CD8-positive, alpha-beta memory T cell (primary cell): ENCODE data around the gene RBM17. TPM values are rescaled to one million over a fixed set of nuclear protein-coding genes. Genes with fewer than 3 reads are reported as not detected.

Source experiments
- CTCF ChIA-PET: fragments of 350-600 bp; sonication (Branson Sonifier 250); formaldehyde crosslinking; loops from one replicate; lab custom pipeline; 2021; ENCODE audit warnings: antibody characterized with exemption; lab: Charles Lee
- POLR2A ChIA-PET: fragments of 350-600 bp; sonication (Branson Sonifier 250); formaldehyde crosslinking; loops from one replicate; lab custom pipeline; 2021; ENCODE audit warnings: antibody characterized with exemption; lab: Charles Lee
- DNase-seq, 5 donors: peaks; one replicate each; pipeline versions ENCODE4 v3.0.0 to v3.0.0-alpha.2; 2020 to 2022; ENCODE audit warnings: mixed read lengths in 1 of 5
- H3K27ac ChIP-seq: one replicate; pipeline ENCODE4 v1.7.0; 2013; ENCODE audit warnings: low read depth, mild to moderate bottlenecking, low read length, moderate library complexity
- H3K27me3 ChIP-seq: 2 replicates; pipeline ENCODE4 v1.7.0; 2013; ENCODE audit warnings: low read length, mild to moderate bottlenecking; ENCODE audit not compliant: insufficient read depth, poor library complexity, severe bottlenecking
- H3K36me3 ChIP-seq: 2 replicates; pipeline ENCODE4 v1.7.0; 2013; ENCODE audit warnings: mild to moderate bottlenecking, low read length, moderate library complexity; ENCODE audit not compliant: insufficient read depth
- H3K4me1 ChIP-seq: 2 replicates; pipeline ENCODE4 v1.7.0; 2013; ENCODE audit warnings: mild to moderate bottlenecking, low read length, moderate library complexity; ENCODE audit not compliant: insufficient read depth
- H3K4me3 ChIP-seq: 2 replicates; pipeline ENCODE4 v1.7.0; 2013; ENCODE audit warnings: mild to moderate bottlenecking, low read length
- H3K9me3 ChIP-seq: 2 replicates; pipeline ENCODE4 v1.7.0; 2013; ENCODE audit warnings: mild to moderate bottlenecking, low read length
- H3K27ac Mint-ChIP-seq, 8 donors: one replicate each; pipeline ENCODE4 v1.8.0; 2020 to 2021; ENCODE audit warnings: mixed read lengths in 8 of 8, mild to moderate bottlenecking in 6 of 8, inconsistent platforms in 3 of 8, moderate library complexity in 3 of 8
- H3K27me3 Mint-ChIP-seq, 2 donors: one replicate each; pipeline ENCODE4 v1.8.0; 2020 to 2021; ENCODE audit warnings: mixed read lengths in 2 of 2, mild to moderate bottlenecking in 1 of 2, moderate library complexity in 1 of 2
- H3K36me3 Mint-ChIP-seq, 3 donors: one replicate each; pipeline ENCODE4 v1.8.0; 2020 to 2021; ENCODE audit warnings: mixed read lengths in 3 of 3, inconsistent platforms in 1 of 3, mild to moderate bottlenecking in 1 of 3
- H3K4me1 Mint-ChIP-seq, 3 donors: one replicate each; pipeline ENCODE4 v1.8.0; 2020 to 2021; ENCODE audit warnings: mixed read lengths in 3 of 3, inconsistent platforms in 1 of 3, mild to moderate bottlenecking in 1 of 3
- H3K4me3 Mint-ChIP-seq, 7 donors: one replicate each; pipeline ENCODE4 v1.8.0; 2020 to 2021; ENCODE audit warnings: mixed read lengths in 7 of 7, mild to moderate bottlenecking in 6 of 7, moderate library complexity in 4 of 7, inconsistent platforms in 2 of 7
- H3K9me3 Mint-ChIP-seq, 5 donors: one replicate each; pipeline ENCODE4 v1.8.0; 2020 to 2022; ENCODE audit warnings: mixed read lengths in 5 of 5, mild to moderate bottlenecking in 3 of 5, moderate library complexity in 2 of 5, inconsistent platforms in 1 of 5
- polyA plus RNA-seq: library from polyadenylated mRNA; unstranded; fragments of 300-500 nt; fragmentation: Illumina TruSeq; gene quantifications from one replicate; pipeline ENCODE4 v1.2.3, GENCODE V29; 2021
- total RNA-seq, 2 experiments: library from RNA; stranded (reverse); gene quantifications; one replicate each; pipeline ENCODE4 v1.2.3, GENCODE V29; 2021

The RBM17 gene
- total and polyA plus RNA-seq, 3 experiments from 2014 or later, result 91.8 to 282 (median 269) TPM

GRCh38 chr10:6072215-6072934 lies 16.5 kb upstream of the RBM17 start:
- Mint-ChIP-seq H3K27ac (peak overlapping the region in 4 of 8 donors; percentile 15 to 72 (median 43)), H3K9me3 (peaks cover 0 to 2% (median 0%) of the 10 kb centered on the region in 5 donors), H3K4me3 (peak overlapping the region in 6 of 7 donors; percentile 49 to 84 (median 56)), H3K4me1 (peaks cover 27 to 62% (median 57%) of the 10 kb centered on the region in 3 donors), H3K36me3 (no peaks in the 10 kb centered on the region), H3K27me3 (peaks cover 7 to 15% of the 10 kb centered on the region in 2 donors)
- DNase-seq, result no peak
- ChIA-PET CTCF (interaction anchor here (1.3 to 4.4 kb wide), 4 partner anchors 14 to 58 kb away, joined by 3 to 23 read pairs (median 9); no protein-coding TSS in a partner anchor), POLR2A (no interaction called here)
- Histone ChIP-seq H3K9me3 (no peaks in the 10 kb centered on the region), H3K27me3 (peaks cover 4% of the 10 kb centered on the region), H3K4me3 (no peak overlapping the region), H3K27ac (no peak overlapping the region), H3K36me3 (no peaks in the 10 kb centered on the region), H3K4me1 (peaks cover 57% of the 10 kb centered on the region)

DNA sequence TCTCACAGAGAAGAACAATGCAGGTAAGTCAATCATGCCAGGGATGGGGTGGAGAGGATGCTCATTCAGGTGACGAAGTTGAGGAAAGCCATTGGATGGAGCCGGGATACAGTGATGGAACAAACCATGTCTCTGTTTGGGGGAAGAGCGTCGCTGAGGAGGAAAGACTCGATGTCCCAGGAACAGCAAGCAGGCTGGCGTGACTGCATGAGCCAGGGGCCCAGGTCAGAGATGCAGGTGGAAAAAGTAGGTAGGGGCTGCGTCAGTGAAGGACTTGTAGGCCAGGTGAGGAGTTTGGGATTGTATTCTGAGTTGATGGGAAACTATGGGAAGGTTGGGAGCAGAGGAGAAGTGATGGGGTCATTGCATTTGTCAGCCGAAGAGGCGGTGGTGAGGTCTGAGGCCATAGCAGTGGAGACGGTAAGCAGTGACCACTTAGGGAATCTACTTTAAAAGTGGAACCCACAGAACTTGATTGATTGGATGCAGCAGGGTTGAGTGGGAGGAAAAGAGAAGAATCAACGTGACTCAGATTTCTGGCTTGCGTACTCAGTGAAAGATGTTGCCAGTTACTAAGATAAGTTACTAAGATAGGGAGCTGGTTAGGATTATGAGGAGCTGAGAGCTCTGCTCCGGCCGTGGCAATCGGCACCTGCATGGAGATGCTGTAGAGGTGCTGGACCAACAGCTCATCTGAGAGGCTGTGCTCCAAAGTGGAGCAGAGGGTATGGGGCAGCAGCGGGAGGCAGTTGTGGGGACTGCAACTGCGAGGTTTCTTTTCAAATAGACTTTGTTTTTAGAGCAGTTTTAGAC lies 14.1 kb upstream of the RBM17 start:
- POLR2A ChIA-PET, result no interaction called here
- H3K27ac Mint-ChIP-seq, result peak overlapping the region in 1 of 8 donors; percentile 30
- no peak overlapping the region for H3K27ac ChIP-seq
- H3K9me3 Mint-ChIP-seq, result peaks cover 0 to 2% (median 0%) of the 10 kb centered on the region in 5 donors
- no peaks in the 10 kb centered on the region for H3K9me3 ChIP-seq
- no peaks in the 10 kb centered on the region for H3K36me3 ChIP-seq
- peak overlapping the region in 3 of 7 donors; percentile 15 to 45 (median 21) for H3K4me3 Mint-ChIP-seq
- CTCF ChIA-PET, result interaction anchor here (1.1 to 4.4 kb wide), 3 partner anchors 12 to 24 kb away, joined by 3 to 23 read pairs (median 7); partner anchors contain the start of gene IL2RA
- no peak overlapping the region for H3K4me3 ChIP-seq
- H3K4me1 Mint-ChIP-seq, result peaks cover 15 to 40% (median 36%) of the 10 kb centered on the region in 3 donors
- peaks cover 5 to 15% of the 10 kb centered on the region in 2 donors for H3K27me3 Mint-ChIP-seq
- H3K36me3 Mint-ChIP-seq, result no peaks in the 10 kb centered on the region
- peaks cover 34% of the 10 kb centered on the region for H3K4me1 ChIP-seq
- no peak for DNase-seq
- H3K27me3 ChIP-seq, result peaks cover 4% of the 10 kb centered on the region

DNA sequence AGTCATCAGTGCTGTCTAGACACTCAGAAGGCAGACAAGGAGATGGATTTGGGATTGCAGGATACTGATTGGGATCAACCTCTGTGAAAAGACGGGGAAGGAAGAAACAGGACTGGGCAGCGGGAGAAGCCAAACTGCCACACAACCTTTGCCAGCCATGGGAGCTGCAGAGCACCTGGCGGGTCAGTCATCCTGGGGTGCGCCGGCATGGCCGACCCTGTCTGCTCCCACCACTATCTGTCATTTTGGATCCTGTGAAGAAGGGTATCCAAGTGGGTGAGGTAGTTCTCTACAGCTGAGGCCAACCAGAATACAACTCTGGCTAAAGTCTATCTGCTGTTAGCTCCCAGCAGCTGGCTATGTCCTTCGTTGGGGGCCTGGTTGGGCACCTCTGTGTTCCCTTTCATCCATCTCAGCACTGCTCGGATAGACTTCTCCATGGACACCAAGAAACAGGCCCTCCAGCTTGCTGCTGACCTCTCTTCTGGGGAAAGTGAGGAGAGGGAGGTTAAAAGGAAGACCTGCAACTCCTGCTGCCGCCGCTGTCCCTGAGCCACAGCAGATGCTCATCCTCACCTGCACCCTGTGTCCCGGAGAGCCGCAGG lies 11.7 kb upstream of the RBM17 start:
- Mint-ChIP-seq H3K4me1 (peaks cover 14 to 31% (median 28%) of the 10 kb centered on the region in 3 donors), H3K4me3 (no peak overlapping the region), H3K9me3 (peaks cover 0 to 2% (median 0%) of the 10 kb centered on the region in 5 donors), H3K27me3 (peaks cover 3 to 15% of the 10 kb centered on the region in 2 donors), H3K27ac (no peak overlapping the region), H3K36me3 (no peaks in the 10 kb centered on the region)
- no peaks in the 10 kb centered on the region for H3K36me3 ChIP-seq
- ChIA-PET POLR2A (interaction anchor here (0.6 kb wide), 1 partner anchor 64 kb away, joined by 8 read pairs; no protein-coding TSS in a partner anchor), CTCF (no interaction called here)
- no peaks in the 10 kb centered on the region for H3K9me3 ChIP-seq
- H3K4me3 ChIP-seq, result no peak overlapping the region
- peaks cover 9% of the 10 kb centered on the region for H3K4me1 ChIP-seq
- no peak overlapping the region for H3K27ac ChIP-seq
- H3K27me3 ChIP-seq, result peaks cover 4% of the 10 kb centered on the region
- DNase-seq, result no peak

DNA sequence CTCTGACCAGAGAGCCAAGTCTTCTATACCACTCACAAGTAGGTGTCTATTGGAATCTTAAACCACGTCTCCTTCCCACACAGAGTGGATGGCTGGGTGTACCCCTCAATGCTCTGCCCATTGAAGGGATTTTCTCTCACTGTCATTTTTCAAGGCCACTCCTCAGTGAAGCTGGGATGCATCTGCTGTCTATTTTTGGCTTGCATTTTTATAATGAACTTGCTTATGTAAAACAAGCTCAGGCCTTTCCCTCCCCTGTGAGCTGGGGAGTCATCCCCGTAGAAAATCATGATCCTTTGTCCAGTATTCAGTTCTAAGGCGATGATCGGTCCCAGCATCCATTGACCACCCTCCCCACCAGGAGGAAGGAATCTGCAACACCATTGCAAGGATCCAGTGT lies 9.8 kb upstream of the RBM17 start:
- CTCF ChIA-PET, result no interaction called here
- peaks cover 4% of the 10 kb centered on the region for H3K27me3 ChIP-seq

DNA sequence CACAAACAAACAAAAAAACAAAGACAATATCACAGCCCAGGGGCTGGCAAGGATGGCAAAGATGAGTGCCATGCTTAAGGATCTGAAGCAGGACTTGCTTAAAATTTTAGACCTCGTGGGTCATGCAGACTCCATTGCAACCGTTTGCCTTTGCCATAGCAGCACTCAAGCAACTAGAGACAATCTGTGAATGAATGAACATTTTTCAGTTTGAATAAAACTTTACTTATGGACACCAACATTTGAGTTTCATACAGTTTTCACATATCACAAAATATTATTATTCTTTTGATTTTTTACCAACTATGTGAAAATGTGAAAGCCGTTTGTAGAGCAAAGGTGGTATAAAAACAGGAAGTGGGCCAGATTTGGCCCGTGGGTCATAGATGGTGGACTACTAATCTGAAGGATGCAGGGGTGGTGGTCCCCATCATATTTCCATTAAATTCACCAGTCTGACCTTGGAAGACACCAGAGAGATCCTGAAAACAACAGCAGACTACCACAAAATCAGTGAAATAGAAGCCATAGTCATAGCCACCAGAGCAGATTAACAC lies 8.3 kb upstream of the RBM17 start:
- H3K4me1 Mint-ChIP-seq, result peaks cover 16 to 29% (median 19%) of the 10 kb centered on the region in 3 donors
- H3K27ac Mint-ChIP-seq, result no peak overlapping the region
- Histone ChIP-seq H3K4me1 (peaks cover 20% of the 10 kb centered on the region), H3K4me3 (no peak overlapping the region), H3K9me3 (no peaks in the 10 kb centered on the region), H3K36me3 (no peaks in the 10 kb centered on the region), H3K27me3 (peaks cover 4% of the 10 kb centered on the region), H3K27ac (no peak overlapping the region)
- no peak overlapping the region for H3K4me3 Mint-ChIP-seq
- H3K27me3 Mint-ChIP-seq, result peaks cover 4 to 11% of the 10 kb centered on the region in 2 donors
- DNase-seq, result no peak
- peaks cover 0 to 2% (median 0%) of the 10 kb centered on the region in 5 donors for H3K9me3 Mint-ChIP-seq
- no peaks in the 10 kb centered on the region for H3K36me3 Mint-ChIP-seq
- ChIA-PET POLR2A (no interaction called here), CTCF (interaction anchor here (0.6 to 1.8 kb wide), 3 partner anchors 19 to 321 kb away, joined by 3 to 6 read pairs (median 5); no protein-coding TSS in a partner anchor)

More for the DNA sequence above, 9.8 kb upstream of the RBM17 start:
- no peaks in the 10 kb centered on the region for H3K9me3 ChIP-seq
- H3K4me3 ChIP-seq, result no peak overlapping the region
- Mint-ChIP-seq H3K27me3 (peaks cover 4 to 22% of the 10 kb centered on the region in 2 donors), H3K9me3 (peaks cover 0 to 4% (median 0%) of the 10 kb centered on the region in 5 donors), H3K4me3 (no peak overlapping the region), H3K27ac (no peak overlapping the region), H3K4me1 (peaks cover 14 to 34% (median 29%) of the 10 kb centered on the region in 3 donors), H3K36me3 (no peaks in the 10 kb centered on the region)
- H3K27ac ChIP-seq, result no peak overlapping the region
- no peak for DNase-seq
- peaks cover 17% of the 10 kb centered on the region for H3K4me1 ChIP-seq
- POLR2A ChIA-PET, result no interaction called here
- H3K36me3 ChIP-seq, result no peaks in the 10 kb centered on the region

- H3K9me3 Mint-ChIP-seq, result peaks cover 0 to 2% (median 0%) of the 10 kb centered on the region in 5 donors
- H3K9me3 ChIP-seq, result no peaks in the 10 kb centered on the region
- no peak overlapping the region for H3K27ac Mint-ChIP-seq
- H3K36me3 Mint-ChIP-seq, result no peaks in the 10 kb centered on the region
- H3K27ac ChIP-seq, result no peak overlapping the region
- peaks cover 7 to 11% of the 10 kb centered on the region in 2 donors for H3K27me3 Mint-ChIP-seq
- H3K4me3 Mint-ChIP-seq, result peak overlapping the region in 1 of 7 donors; percentile 72
- POLR2A ChIA-PET, result interaction anchor here (0.6 kb wide), 1 partner anchor 73 kb away, joined by 6 read pairs; no protein-coding TSS in a partner anchor
- no peak overlapping the region for H3K4me3 ChIP-seq
- H3K4me1 Mint-ChIP-seq, result peaks cover 26 to 38% (median 34%) of the 10 kb centered on the region in 3 donors
- no peaks in the 10 kb centered on the region for H3K36me3 ChIP-seq
- no peaks in the 10 kb centered on the region for H3K27me3 ChIP-seq
- DNase-seq, result no peak
- peaks cover 32% of the 10 kb centered on the region for H3K4me1 ChIP-seq
- CTCF ChIA-PET, result interaction anchor here (0.7 to 2.2 kb wide), 5 partner anchors 26 to 319 kb away, joined by 3 to 10 read pairs (median 3); partner anchors contain the start of gene PFKFB3
Measured at GRCh38 chr10:6082496-6083395, 6.1 kb upstream of the RBM17 start.
